ENCODE data around the gene SPATA9. TPM values are rescaled to one million over a fixed set of nuclear protein-coding genes. Genes with fewer than 3 reads are reported as not detected.
A peak's percentile ranks its signal among the peaks of the same experiment; 100 is the strongest.
"Not testable (repeated sequence)": the region's sequence is repeated elsewhere in the genome, so short reads cannot be mapped to it uniquely, and the experiment has no call there.

Gene SPATA9
- total RNA-seq, 1 experiment from 2014 or later = not detected

DNA sequence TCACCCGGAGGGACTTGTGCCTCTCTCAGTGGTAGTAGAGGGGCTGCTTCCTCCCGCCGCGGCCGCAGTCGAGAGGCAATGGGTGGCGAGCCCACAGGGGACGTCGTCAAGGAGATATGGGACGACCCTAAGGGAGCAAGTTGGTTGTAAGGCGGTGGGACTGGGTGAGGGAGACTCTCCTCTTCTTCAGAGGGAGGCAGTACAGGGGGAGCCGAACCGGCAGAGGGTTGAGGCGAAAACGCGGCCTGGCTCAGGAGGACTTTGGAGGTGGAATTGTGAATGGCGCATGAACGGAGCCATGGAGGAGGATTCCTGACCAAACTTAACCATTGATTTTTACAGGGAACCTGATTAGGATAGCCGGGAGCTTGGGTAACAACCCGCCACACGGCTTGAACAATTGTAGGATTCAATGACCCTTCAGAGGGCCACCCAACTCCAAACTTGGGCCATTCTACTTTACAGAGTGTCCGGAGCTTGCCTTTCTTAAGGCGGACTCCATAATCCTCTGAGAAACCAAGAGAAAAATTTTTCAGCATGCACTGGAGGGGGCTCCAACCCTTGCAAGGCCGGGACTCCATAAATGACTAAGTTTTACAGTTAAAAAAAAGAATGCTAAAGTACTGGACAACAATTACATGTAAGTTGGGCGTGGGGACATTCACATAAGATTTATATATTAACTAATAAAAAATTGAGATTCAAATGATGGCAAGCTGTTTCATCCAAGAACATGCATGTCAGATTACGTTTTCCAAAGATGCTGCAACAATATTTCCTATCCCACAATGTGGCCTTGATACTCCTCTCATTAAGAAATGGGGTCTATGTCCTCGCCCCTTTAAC lies 28.9 kb upstream of the SPATA9 start:
- Histone ChIP-seq H3K4me2 (ENCODE audit: insufficient read depth, insufficient read length, low read length) (peak overlapping the region; percentile 59), H4K5ac (ENCODE audit: insufficient read length, low read depth, low read length) (no peak overlapping the region), H4K20me1 (ENCODE audit: control insufficient read depth, insufficient read depth, insufficient read length) (no peaks in the 10 kb centered on the region), H3K14ac (ENCODE audit: insufficient read depth, low read length) (0 out of 2 replicates have a peak overlapping the region, but pooled peaks have one; percentile 52), H3K79me2 (ENCODE audit: insufficient read depth, low read length) (no peaks in the 10 kb centered on the region), H3K27me3 (ENCODE audit: insufficient read depth, low read length) (peaks cover 2% of the 10 kb centered on the region; the same call in 1 of the 2 replicates), H3K23me2 (ENCODE audit: insufficient read length, low read depth, low read length, poor library complexity, severe bottlenecking) (peaks cover 7% of the 10 kb centered on the region), H3K27ac (ENCODE audit: insufficient read length, low read depth, low read length) (no peak overlapping the region), H3K18ac (ENCODE audit: insufficient read length, low read depth, low read length) (no peak overlapping the region), H4K8ac (replicated peaks; ENCODE audit: insufficient read length, low read depth, low read length) (no peak overlapping the region), H3K56ac (ENCODE audit: insufficient read length, low read depth, low read length) (no peak overlapping the region), H4K91ac (ENCODE audit: insufficient read length, low read depth, low read length) (no peak overlapping the region), H2BK120ac (ENCODE audit: low read depth, low read length, poor library complexity, severe bottlenecking) (no peak overlapping the region), H3K9ac (ENCODE audit: extremely low read depth, insufficient read length, low read length) (no peak overlapping the region), H2BK15ac (ENCODE audit: low read depth, low read length) (no peak overlapping the region), H2BK12ac (ENCODE audit: insufficient read length, low read depth, low read length) (no peak overlapping the region), H3K23ac (ENCODE audit: insufficient read length, low read depth, low read length) (no peak overlapping the region), H3K9me3 (ENCODE audit: control insufficient read depth, low read depth, low read length) (no peaks in the 10 kb centered on the region), H3K79me1 (ENCODE audit: insufficient read depth, low read depth, low read length, poor library complexity, severe bottlenecking) (no peaks in the 10 kb centered on the region), H2BK20ac (ENCODE audit: low read depth, low read length, poor library complexity, severe bottlenecking) (no peak overlapping the region), H2AK5ac (ENCODE audit: insufficient read length, low read length) (no peak overlapping the region), H3K4me1 (ENCODE audit: insufficient read depth, low read length) (peaks cover 3% of the 10 kb centered on the region), H3T11ph (ENCODE audit: low read length) (no peak overlapping the region), H2AFZ (ENCODE audit: low read length) (no peak overlapping the region), H2BK5ac (ENCODE audit: insufficient read length, low read length) (no peak overlapping the region), H3K4ac (ENCODE audit: low read depth, low read length) (no peak overlapping the region)
- Mint-ChIP-seq H3K4me3 (peak overlapping the region; percentile 83 to 89), H3K36me3 (ENCODE audit: insufficient read depth in 1 of 3, low read depth in 3 of 3) (no peaks in the 10 kb centered on the region; a peak in 1 of 7 replicates), H3K4me1 (peaks cover 29 to 30% of the 10 kb centered on the region in 2 experiments), H3K9me3 (no peaks in the 10 kb centered on the region), H3K27ac (peak overlapping the region in 2 of 3 experiments; percentile 81 to 84; a peak in 3 of 7 replicates), H3K27me3 (ENCODE audit: low read depth) (peaks cover 32% of the 10 kb centered on the region)
- TF ChIP-seq, protein P1, sequence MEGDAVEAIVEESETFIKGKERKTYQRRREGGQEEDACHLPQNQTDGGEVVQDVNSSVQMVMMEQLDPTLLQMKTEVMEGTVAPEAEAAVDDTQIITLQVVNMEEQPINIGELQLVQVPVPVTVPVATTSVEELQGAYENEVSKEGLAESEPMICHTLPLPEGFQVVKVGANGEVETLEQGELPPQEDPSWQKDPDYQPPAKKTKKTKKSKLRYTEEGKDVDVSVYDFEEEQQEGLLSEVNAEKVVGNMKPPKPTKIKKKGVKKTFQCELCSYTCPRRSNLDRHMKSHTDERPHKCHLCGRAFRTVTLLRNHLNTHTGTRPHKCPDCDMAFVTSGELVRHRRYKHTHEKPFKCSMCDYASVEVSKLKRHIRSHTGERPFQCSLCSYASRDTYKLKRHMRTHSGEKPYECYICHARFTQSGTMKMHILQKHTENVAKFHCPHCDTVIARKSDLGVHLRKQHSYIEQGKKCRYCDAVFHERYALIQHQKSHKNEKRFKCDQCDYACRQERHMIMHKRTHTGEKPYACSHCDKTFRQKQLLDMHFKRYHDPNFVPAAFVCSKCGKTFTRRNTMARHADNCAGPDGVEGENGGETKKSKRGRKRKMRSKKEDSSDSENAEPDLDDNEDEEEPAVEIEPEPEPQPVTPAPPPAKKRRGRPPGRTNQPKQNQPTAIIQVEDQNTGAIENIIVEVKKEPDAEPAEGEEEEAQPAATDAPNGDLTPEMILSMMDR (conservative IDR thresholded peaks at IDR 0.05) = no peak
- DNase-seq = peak; percentile 69
- WGBS (ENCODE audit: extremely low coverage, insufficient read length, low lambda C conversion rate) = no CpG with 5 or more reads among the region's 27 CpGs

DNA sequence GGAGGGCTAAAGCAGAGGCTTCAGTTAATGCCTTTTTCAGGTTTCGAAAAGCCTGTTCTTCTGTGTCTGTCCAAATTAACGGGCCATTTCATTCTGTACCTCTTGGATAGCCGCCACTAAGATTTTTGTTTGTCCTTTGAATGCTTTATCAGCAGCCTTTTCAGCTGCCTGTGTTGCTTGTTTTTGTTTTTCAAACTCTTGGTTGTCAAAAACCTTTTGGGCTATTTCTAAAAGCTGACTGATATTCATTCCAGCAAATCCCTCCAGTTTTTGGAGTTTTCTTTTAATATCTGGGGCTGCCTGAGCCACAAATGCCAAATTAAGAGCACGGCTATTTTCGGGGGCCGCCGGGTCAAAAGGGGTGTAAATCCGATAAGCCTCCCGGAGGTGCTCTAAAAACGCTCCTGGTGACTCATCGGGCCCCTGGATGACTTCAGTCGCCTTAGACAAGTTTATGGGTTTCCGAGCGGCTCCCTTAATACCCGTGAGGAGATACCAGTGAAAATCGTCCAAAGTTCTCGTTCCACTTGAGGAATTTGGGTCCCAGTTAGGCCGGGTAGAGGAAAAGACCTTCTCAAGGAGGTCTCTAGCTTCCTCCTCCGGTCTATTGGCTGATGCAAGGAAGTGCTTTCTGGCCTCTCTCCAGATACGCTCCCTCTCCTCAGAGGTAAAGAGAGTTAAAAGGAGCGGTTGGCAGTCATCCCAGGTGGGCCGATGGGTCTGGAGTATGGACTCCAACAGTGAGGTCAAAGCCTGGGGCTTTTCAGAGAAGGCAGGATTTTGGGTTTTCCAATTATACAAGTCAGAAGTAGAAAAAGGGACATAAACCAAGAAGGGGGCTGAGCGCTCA lies 28.1 kb upstream of the SPATA9 start:
- Mint-ChIP-seq H3K4me1 (peaks cover 28 to 30% of the 10 kb centered on the region in 2 experiments), H3K4me3 (peak overlapping the region; percentile 83 to 89)
- WGBS (ENCODE audit: extremely low coverage, insufficient read length, low lambda C conversion rate) = no CpG with 5 or more reads among the region's 23 CpGs

More for the DNA sequence above, 28.1 kb upstream of the SPATA9 start:
- H2BK12ac ChIP-seq (ENCODE audit: insufficient read length, low read depth, low read length); H2BK15ac ChIP-seq (ENCODE audit: low read depth, low read length); H3K14ac ChIP-seq (ENCODE audit: insufficient read depth, low read length); H3T11ph ChIP-seq (ENCODE audit: low read length); H3K23ac ChIP-seq (ENCODE audit: insufficient read length, low read depth, low read length); H4K20me1 ChIP-seq (ENCODE audit: control insufficient read depth, insufficient read depth, insufficient read length); H3K18ac ChIP-seq (ENCODE audit: insufficient read length, low read depth, low read length); H3K23me2 ChIP-seq (ENCODE audit: insufficient read length, low read depth, low read length, poor library complexity, severe bottlenecking); H4K8ac ChIP-seq (replicated peaks; ENCODE audit: insufficient read length, low read depth, low read length); H2BK20ac ChIP-seq (ENCODE audit: low read depth, low read length, poor library complexity, severe bottlenecking); H2BK120ac ChIP-seq (ENCODE audit: low read depth, low read length, poor library complexity, severe bottlenecking); H2BK5ac ChIP-seq (ENCODE audit: insufficient read length, low read length); H3K56ac ChIP-seq (ENCODE audit: insufficient read length, low read depth, low read length); H4K5ac ChIP-seq (ENCODE audit: insufficient read length, low read depth, low read length); H3K79me1 ChIP-seq (ENCODE audit: insufficient read depth, low read depth, low read length, poor library complexity, severe bottlenecking); H3K36me3 Mint-ChIP-seq (ENCODE audit: insufficient read depth in 1 of 3, low read depth in 3 of 3); H3K4me1 ChIP-seq (ENCODE audit: insufficient read depth, low read length); H3K4ac ChIP-seq (ENCODE audit: low read depth, low read length); H3K79me2 ChIP-seq (ENCODE audit: insufficient read depth, low read length); H3K9me3 Mint-ChIP-seq; H3K27me3 ChIP-seq (ENCODE audit: insufficient read depth, low read length); H2AK5ac ChIP-seq (ENCODE audit: insufficient read length, low read length); H3K27ac ChIP-seq (ENCODE audit: insufficient read length, low read depth, low read length); H3K9ac ChIP-seq (ENCODE audit: extremely low read depth, insufficient read length, low read length); H3K9me3 ChIP-seq (ENCODE audit: control insufficient read depth, low read depth, low read length); H4K91ac ChIP-seq (ENCODE audit: insufficient read length, low read depth, low read length): not testable (repeated sequence)
- peak; percentile 59 for DNase-seq
- Mint-ChIP-seq H3K27me3 (ENCODE audit: low read depth) (peaks cover 32% of the 10 kb centered on the region), H3K27ac (peak overlapping the region; percentile 63 to 84 (median 81); a peak in 5 of 7 replicates)
- Histone ChIP-seq H3K4me2 (ENCODE audit: insufficient read depth, insufficient read length, low read length) (peak overlapping the region; percentile 59), H2AFZ (ENCODE audit: low read length) (peak overlapping the region; percentile 26)

All from H9 (cell line).